GM18517 (cell line): ENCODE results near the gene BPHL.
"Not testable (repeated sequence)": the region's sequence is repeated elsewhere in the genome, so short reads cannot be mapped to it uniquely, and the experiment has no call there.

Source experiments
- ATAC-seq: cut with Tn5 transposase; IDR thresholded peaks from one replicate; pipeline ENCODE4 v1.9.1; 2021; ENCODE audit warnings: mild to moderate bottlenecking, moderate library complexity; ENCODE audit not compliant: unreplicated experiment

The BPHL gene

DNA sequence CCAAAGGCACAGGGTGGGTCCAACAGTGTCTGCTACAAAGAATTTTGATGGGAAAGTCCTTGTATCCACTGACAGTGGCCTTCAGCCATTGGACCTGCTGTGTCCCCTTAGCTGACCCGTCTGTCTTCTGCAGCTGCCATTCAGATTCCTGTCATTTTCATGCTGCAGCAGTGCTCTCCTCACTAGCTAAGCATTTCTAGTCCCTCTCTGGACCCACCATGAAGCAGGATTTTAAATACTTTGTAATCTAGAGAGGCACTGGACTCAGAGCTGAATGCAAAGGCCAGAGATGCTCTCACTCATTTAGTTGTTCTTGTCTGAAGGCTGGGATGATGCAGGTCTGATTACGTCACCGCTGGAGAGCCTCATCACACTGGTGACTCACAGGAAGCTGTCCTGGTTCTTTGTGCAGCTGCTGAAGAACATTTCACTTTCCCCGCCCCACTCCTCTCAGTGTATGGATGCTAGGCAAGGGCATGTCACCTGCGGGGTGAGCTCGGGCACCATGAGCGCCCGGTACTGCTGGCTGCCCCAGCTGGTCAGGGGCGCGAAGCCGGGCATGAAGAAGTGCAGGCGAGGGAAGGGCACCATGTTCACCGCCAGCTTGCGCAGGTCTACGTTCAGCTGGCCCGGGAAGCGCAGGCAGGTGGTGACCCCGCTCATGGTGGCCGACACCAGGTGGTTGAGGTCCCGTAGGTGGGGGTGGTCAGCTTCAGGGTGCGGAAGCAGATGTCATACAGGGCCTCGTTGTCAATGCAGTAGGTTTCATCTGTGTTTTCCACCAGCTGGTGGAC, 58.2 kb downstream of the BPHL start:
- no peak for ATAC-seq

DNA sequence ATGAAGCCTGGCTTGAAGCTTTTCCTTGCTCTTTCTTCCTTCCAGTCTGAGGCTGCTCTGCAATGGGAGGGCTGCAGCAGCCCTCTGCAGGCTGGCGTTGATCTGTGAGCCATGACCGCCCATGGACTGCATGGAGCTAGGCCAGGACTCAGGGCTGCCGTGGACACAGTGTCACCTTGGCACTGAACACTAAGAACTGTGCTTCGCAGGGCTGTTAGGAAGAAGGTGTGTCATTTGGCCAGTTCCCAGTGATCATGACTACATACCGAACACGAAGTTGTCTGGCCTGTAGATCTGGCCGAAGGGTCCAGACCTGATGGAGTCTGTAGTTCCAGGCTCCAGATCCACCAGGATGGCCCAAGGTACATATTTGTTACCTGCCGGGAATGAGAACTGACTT, 60.2 kb downstream of the BPHL start:
- not testable (repeated sequence) for ATAC-seq

DNA sequence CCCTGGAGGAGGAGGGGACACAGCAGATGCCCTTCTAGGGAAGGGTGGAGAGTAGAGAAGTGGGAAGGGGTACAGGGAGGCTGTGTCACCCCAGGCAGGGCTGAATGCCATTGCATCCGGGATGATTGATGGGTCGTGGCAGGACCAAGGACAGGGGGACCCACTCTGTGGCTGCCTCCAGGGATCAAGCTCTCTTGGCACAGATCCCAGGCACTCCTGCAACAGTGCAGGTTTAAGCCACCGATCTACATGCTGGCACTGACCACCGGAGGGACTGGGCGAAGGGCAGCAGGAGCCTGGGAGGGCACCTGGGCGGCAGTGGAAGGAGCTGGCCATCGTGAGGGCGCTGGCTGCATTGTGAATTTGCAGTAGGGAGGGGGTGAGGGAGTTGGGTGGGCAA, 61.4 kb downstream of the BPHL start:
- ATAC-seq: not testable (repeated sequence)

DNA sequence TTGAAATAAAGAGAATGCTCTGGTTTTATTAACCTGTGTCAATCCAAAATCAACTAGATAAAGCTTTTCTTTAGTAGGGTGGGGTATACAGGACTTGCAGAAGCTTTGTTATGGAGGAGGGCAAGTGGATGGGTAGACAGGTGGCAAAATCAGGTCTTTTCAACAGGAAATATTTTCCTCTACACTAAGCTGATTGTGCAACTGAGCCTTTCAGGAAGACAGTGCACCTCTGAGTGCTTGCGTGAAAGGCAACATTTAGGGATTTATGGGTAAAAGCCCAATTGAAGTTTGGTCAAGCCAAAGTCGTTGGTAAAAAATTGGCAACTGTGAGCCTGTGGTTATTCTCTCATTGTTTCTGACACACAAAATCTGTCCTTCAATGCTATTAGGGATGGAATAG, 62.6 kb downstream of the BPHL start:
- ATAC-seq: no peak

DNA sequence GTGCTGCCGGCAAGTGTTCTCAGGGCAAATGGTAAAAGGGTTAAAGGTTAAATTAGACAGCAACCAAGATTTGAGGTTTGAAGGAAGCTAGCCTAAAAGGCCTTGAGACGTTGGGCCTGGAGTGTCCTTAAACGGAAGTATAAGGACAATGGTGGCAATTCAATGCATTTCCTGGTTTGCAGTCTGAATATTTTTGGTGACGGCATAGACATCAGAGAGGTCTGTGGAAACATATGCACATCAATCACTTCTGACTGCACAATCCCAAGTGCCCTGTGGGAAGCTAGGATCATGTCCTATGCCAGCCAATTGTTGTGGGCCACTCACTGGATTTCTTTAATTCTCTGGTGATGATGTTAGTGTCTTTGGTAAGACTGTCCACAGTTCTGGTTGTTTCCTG, 64.6 kb downstream of the BPHL start:
- ATAC-seq: no peak

DNA sequence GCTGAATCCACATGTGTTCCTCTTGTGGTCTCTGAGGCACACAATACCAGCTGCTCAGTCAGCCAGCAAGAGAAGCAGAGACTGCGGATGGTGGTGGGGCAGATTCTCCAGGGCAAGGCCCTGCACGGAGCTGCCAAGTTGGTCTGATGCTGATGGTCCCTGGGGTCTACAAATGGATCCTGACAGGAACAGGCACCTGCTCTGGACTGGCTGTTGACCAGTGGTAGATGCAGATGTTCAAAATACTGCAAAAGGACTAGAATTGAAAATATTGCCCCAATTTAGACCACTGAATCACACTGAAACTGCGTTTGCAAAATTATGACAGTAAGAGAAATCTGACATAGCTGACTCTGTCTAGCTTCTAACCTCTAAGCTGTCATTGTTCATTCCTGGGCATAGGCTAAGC, 68.5 kb downstream of the BPHL start:
- ATAC-seq: no peak

DNA sequence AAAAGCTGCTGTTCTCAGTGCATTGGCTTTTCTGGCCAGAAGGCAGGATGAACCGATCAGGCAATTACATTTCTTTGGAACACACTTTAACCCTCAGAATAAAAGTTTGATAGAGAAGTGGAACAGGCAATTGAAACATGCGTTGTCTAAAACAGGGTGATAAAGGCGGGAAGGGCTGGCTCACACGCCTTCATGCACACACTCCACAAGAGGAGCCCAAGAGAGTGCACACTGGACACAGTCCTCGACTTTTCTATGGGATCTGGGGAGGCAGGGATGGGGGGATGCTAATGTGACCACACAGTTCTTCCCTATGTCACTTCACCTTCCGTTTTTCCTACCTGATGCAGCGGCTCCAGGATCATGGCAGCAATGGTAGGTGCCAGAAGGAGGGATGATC, 69.8 kb downstream of the BPHL start:
- no peak for ATAC-seq

DNA sequence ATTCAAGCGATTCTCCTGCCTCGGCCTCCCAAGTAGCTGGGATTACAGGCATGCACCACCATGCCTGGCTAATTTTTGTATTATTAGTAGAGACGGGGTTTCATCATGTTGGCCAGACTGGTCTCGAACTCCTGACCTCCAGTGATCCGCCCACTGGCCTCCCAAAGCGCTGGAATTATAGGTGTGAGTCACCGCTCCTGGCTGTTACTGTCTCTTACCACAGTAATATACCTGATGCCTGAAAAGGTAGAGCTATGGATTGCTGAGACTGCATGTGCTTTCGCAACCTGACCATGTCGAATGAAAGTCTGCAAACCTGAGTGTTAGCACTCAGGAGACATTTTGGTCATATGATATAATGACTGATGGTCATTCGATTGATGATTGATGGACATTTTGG, 70.7 kb downstream of the BPHL start:
- not testable (repeated sequence) for ATAC-seq

DNA sequence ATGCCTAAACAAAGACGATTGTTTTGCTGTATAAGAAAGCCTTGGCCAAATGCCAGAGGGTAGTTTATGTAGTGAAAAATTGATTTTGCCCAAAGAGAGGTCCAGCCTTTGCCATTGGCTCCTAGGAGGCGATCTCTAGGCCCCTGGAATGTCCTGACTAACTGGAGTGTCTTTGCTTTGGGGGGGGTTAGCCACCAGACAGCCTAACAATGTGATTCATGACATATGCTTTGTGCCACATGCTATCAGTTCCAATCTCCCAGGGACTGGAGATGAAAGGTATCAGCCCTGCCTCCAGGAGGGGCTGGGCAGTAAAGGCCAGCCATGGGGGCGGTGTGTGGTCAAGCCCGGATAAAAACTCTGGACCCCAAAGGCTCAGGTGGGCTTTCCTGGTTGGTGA, 71.5 kb downstream of the BPHL start:
- ATAC-seq: no peak

DNA sequence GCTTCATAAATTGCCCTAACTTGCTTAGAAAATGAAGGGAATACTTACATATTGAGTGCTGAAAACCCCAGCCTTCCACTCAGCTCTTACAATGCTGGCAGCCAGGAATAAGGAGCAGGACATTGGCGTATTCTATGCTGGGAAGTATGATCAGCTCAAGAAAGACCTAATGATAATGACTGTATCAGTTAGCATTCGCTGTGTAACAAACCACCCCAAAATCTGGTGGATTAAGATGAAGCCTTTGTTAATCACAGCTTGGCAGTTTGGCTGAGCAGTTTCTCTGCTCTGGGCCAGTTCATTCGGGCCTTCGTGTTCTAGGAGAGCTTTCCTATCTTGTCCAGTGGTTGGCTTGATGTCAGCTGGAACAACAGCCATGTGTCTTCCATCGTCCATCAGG, 72.3 kb downstream of the BPHL start:
- no peak for ATAC-seq

DNA sequence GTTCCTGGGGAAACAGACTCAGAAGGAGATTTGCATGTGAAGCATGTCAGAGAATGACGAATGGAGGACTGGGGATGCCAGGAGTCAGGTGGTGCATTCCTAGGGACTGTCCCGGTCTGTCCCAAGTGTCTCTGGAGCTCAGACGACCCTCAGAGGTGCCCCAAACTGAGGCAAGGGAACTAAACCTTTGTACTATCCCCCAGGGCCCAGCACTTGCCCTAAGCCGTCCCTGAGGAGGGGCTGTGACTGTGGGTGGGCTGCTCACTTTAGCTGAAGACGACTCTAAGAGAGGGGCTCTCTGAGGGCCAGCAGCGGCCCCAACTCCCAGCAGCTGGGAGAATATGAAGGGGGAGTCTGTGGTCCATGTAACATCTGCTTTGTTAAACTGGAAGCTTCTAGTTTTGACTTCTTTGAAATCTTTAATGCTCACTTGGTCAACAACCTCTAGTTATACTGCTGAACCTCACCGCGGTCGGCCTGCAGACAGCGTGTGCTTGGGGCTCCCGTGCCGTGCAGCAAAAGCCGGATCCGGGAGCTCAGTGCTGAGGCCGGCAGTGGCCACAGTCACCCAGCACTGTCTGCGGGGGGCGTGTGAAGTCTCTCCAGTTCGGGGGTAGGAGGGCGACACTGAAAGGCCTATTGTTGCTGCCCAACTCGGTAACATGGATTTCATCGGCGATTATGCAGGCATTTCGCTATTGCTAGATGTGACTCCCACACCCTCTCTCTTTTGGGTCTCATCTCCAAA, 74.8 kb downstream of the BPHL start:
- ATAC-seq: no peak

DNA sequence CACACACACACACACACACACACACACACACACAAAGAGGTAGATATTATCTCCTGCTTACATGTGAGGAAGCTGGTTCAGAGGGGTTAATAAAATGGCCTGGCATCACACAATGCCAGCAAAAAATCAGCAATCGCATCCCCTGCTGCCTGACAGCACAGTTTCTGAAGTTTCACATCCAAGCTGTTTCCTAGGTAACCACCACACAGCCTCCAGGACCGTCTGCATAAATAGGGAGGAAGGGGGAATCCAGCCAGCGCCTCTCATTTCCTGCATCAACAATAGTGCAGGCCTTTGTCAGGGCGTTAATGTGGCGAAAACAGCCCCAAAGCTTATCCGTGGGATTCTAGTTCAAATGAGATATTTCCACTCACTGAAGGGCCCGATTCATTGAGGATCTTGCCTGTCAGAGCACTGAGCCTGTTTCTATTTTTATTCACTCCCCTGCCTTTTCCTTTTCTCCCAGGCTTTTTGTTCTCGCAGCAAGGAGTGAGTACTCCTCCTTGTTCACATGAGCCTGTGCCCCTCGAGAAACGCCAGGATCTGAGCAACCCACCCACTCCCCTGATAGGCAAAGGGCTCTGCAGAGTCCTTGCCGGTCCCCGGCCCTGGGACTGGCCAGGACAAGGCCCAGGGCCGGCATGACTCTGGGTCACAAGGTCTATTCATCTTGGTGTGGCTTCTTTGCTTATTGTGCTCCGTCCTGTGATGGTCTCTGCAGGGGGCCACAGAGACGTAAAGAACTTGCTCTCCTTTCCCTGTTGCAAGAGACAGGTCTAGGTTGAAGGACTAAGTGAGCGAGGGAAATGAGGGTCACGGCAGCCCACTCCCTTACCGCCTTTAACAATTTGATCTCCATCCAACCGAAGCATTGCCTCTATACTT, 76.3 kb downstream of the BPHL start:
- no peak for ATAC-seq

DNA sequence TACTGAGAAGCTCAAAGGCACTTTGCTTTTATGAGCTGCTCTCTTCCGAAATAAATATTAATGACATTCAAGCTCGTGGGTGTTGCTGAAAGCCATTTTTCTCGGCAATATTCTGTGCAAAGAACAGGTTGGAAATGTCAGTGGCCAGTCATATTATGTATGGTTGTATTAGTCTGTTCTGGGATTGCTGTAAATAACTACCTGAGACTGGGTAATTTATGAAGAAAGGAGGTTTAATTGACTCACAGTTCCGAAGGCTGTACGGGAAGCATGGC, 76.8 kb downstream of the BPHL start:
- no peak for ATAC-seq

DNA sequence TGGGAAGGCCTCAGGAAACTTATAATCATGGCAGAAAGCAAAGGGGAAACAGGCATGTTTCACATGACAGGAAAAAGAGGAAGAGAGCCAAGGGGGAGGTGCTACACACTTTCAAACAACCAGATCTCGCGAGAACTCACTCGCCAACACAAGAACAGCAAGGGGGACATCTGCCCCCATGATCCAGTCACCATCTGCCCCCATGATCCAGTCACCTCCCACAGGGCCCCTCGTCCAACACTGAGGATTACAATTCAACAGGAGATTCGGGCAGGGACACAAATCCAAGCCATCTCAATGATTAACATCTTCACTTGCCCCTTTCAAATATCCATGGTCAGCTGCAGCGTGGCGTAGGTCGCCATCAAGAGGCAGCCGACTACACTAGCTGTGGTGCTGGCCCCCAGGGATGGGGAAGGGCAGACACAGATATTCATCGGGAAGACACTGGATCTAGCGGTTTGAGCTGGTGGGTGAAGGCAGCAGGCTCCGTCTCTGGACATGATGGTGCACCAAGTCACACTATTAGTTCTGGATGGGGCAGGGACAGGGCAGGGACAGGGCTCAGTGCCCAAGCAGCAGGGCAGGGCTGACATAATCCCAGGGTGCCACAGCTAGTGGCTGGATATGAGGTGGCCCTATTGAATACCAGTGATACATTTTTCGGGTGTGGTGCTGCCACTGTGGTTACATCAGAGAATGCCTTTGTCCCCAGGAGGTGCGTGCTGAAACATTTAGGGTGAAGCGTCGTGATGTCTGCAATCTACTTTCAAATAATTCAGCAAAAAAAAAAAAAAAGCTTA, 77.4 kb downstream of the BPHL start:
- no peak for ATAC-seq

DNA sequence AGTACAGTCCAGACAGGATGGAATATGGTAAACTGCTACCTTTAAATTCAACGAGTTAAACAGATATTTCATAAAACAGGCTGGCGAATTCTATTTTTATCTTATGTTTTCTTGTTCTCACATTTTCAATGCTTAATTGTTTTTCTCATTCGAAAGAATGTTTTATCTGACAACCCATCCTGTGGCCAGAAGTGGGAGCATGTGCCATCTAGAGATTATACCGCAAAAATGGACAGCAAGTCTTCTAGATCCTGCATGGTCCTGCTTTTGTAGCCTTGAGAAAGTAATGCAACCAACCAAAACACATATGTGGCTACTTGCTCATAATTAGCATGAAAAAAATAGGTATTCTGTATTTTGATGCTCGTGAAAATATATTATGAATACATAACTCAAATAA, 78.3 kb downstream of the BPHL start:
- ATAC-seq: no peak

DNA sequence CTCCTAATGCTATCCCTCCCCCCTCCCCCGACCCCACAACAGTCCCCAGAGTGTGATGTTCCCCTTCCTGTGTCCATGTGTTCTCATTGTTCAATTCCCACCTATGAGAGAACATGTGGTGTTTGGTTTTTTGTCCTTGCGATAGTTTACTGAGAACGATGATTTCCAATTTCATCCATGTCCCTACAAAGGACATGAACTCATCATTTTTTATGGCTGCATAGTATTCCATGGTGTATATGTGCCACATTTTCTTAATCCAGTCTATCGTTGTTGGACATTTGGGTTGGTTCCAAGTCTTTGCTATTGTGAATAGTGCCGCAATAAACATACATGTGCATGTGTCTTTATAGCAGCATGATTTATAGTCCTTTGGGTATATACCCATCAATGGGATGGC, 79.2 kb downstream of the BPHL start:
- ATAC-seq: not testable (repeated sequence)

DNA sequence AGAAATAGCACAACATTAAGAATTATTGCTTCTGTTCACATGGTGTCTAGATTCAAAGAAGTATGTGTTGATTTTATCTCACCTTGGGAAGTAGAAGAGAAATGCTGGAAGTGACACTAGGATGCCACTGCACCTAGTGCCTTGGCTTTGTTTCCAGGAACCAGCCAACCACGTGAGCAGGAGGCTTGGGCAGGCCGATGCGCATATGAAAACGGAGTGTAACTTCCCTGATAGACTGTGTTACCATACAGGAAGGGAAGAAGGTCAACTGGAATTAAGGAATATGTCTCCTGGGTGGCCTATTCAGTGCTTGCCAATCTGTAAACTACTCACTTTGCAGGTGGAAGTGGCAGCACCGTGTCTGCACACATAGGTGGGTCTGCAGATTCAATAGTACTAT, 80.9 kb downstream of the BPHL start:
- no peak for ATAC-seq

DNA sequence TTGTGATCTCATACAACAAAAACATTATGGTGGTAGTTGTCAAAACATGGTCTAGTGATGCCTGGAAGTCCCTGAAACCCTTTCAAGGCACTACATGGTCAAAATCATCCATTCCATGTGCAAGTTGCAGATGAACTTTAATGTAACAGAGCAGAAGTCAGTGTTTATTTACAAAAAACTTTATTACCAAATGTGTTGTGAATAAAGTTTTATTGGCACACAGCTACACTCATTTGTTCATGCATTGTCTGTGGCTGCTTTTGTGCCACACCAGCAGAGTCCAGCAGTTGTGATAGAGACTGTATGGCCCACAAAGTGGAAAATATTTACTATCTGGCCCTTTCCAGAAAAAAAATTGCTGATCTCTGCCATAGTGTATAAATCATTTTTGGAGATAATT, 82.2 kb downstream of the BPHL start:
- no peak for ATAC-seq

DNA sequence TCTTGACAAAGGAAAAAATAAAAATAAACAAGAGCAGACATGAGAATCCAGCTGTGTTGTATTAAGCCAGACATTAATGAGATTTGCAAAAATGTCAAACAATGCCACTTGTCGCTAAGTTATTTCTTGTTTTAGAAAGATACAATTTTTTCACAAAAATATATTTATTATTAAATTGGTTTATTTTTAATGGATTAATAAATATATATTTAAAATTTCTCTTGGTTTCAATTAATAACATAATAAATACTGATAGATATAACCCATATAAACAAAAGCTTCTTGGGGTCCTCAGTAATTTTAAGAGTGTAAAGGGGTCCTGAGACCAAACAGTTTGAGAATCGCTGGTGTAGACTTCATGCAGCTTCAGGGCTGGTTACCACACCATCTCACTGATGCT, 82.9 kb downstream of the BPHL start:
- ATAC-seq: no peak
